Activated naive CD4-positive, alpha-beta T cell treated with anti-CD3 and anti-CD28 coated beads for 36 hours (primary cell): ENCODE measurements around the gene PIRT. TPM values are rescaled to one million over a fixed set of nuclear protein-coding genes. Genes with fewer than 3 reads are reported as not detected.

ENCODE experiments used
- CTCF ChIA-PET: fragments of 350-600 bp; sonication (Branson Sonifier 250); formaldehyde crosslinking; loops from one replicate; lab custom pipeline; 2021; ENCODE audit warnings: antibody characterized with exemption; lab: Charles Lee
- DNase-seq: peaks from one replicate; pipeline ENCODE4 v3.0.0-alpha.2; 2020
- H3K27ac Mint-ChIP-seq: one replicate; pipeline ENCODE4 v1.8.0; 2021; ENCODE audit warnings: mild to moderate bottlenecking, mixed read lengths
- H3K27me3 Mint-ChIP-seq: one replicate; pipeline ENCODE4 v1.8.0; 2021; ENCODE audit warnings: low read depth, mixed read lengths
- H3K36me3 Mint-ChIP-seq: one replicate; pipeline ENCODE4 v1.8.0; 2021; ENCODE audit warnings: low read depth, mixed read lengths
- H3K4me1 Mint-ChIP-seq: one replicate; pipeline ENCODE4 v1.8.0; 2021; ENCODE audit warnings: low read depth, mixed read lengths
- H3K4me3 Mint-ChIP-seq: one replicate; pipeline ENCODE4 v1.8.0; 2021; ENCODE audit warnings: mild to moderate bottlenecking, moderate library complexity, mixed read lengths
- H3K9me3 Mint-ChIP-seq: one replicate; pipeline ENCODE4 v1.8.0; 2021; ENCODE audit warnings: mixed read lengths
- intact Hi-C: fragments of 100-400 bp; cut with micrococcal nuclease; formaldehyde crosslinking; loops from one replicate; pipeline ENCODE4 v1.15.1; 2023
- total RNA-seq, 2 experiments: library from RNA; stranded (reverse); gene quantifications; one replicate each; pipeline ENCODE4 v1.2.3, GENCODE V29; 2021

Gene PIRT
- total RNA-seq, 2 experiments from 2014 or later = not detected

- no peaks in the 10 kb centered on the region for H3K27me3 Mint-ChIP-seq
- CTCF ChIA-PET = interaction anchor here (0.6 kb wide), 1 partner anchor 48 kb away, joined by 3 read pairs; no protein-coding TSS in a partner anchor
- H3K9me3 Mint-ChIP-seq = peaks cover 1% of the 10 kb centered on the region
- no peak for DNase-seq
- no peaks in the 10 kb centered on the region for H3K36me3 Mint-ChIP-seq
- H3K4me1 Mint-ChIP-seq = no peaks in the 10 kb centered on the region
- H3K27ac Mint-ChIP-seq = no peak overlapping the region
- H3K4me3 Mint-ChIP-seq = no peak overlapping the region
- intact Hi-C loops = no loop called here
Observed at GRCh38 chr17:10777131-10777807, 60.6 kb downstream of the PIRT start.

GRCh38 chr17:10776381-10776780 lies 61.5 kb downstream of the PIRT start:
- no peaks in the 10 kb centered on the region for H3K4me1 Mint-ChIP-seq
- peaks cover 5% of the 10 kb centered on the region for H3K9me3 Mint-ChIP-seq
- H3K36me3 Mint-ChIP-seq = no peaks in the 10 kb centered on the region
- CTCF ChIA-PET = no interaction called here
- no peak for DNase-seq
- H3K27ac Mint-ChIP-seq = no peak overlapping the region
- no peaks in the 10 kb centered on the region for H3K27me3 Mint-ChIP-seq
- H3K4me3 Mint-ChIP-seq = no peak overlapping the region
- intact Hi-C loops = no loop called here

- H3K9me3 Mint-ChIP-seq = peaks cover 5% of the 10 kb centered on the region
- H3K4me1 Mint-ChIP-seq = no peaks in the 10 kb centered on the region
- no peak overlapping the region for H3K4me3 Mint-ChIP-seq
- H3K27me3 Mint-ChIP-seq = no peaks in the 10 kb centered on the region
- no peak overlapping the region for H3K27ac Mint-ChIP-seq
- intact Hi-C loops = no loop called here
- DNase-seq = no peak
- H3K36me3 Mint-ChIP-seq = no peaks in the 10 kb centered on the region
- CTCF ChIA-PET = no interaction called here
Observed at GRCh38 chr17:10775740-10776356, 62.0 kb downstream of the PIRT start.

DNA sequence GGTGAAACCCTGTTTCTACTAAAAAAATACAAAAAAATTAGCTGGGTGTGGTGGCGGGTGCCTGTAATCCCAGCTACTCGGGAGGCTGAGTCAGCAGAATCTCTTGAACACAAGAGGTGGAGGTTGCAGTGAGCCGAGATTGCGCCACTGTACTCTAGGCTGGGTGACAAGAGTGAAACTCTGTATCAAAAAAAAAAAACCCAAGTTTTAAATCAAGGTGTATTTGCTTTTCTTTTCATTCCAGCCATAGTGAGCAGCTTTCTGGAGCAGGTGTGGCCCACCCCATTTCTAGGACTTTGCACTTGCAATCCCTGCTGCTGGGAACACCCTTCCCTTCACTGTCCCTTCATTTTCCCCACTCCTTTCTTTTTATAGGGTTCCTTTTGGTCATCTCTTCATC lies 62.8 kb downstream of the PIRT start:
- Mint-ChIP-seq H3K27me3 (no peaks in the 10 kb centered on the region), H3K9me3 (peaks cover 5% of the 10 kb centered on the region), H3K4me3 (no peak overlapping the region), H3K27ac (no peak overlapping the region), H3K4me1 (no peaks in the 10 kb centered on the region), H3K36me3 (no peaks in the 10 kb centered on the region)
- intact Hi-C loops = no loop called here
- no peak for DNase-seq
- CTCF ChIA-PET = no interaction called here

- no peaks in the 10 kb centered on the region for H3K36me3 Mint-ChIP-seq
- no peak for DNase-seq
- H3K9me3 Mint-ChIP-seq = peaks cover 5% of the 10 kb centered on the region
- no peaks in the 10 kb centered on the region for H3K27me3 Mint-ChIP-seq
- H3K27ac Mint-ChIP-seq = no peak overlapping the region
- no peaks in the 10 kb centered on the region for H3K4me1 Mint-ChIP-seq
- H3K4me3 Mint-ChIP-seq = no peak overlapping the region
- CTCF ChIA-PET = interaction anchor here (0.6 to 2.0 kb wide), 9 partner anchors 11 to 911 kb away, joined by 3 to 21 read pairs (median 3); no protein-coding TSS in a partner anchor
- intact Hi-C loops = no loop called here
Observed at GRCh38 chr17:10773391-10773790, 64.5 kb downstream of the PIRT start.

Other genes starting within 250 kb of the PIRT start
- 1 to 10 TPM; 1.8 to 3.1 TPM for gene MYH3, start 180.8 kb downstream of the PIRT start, total RNA-seq
- 10 to 100 TPM; 34.0 to 37.6 TPM for gene SCO1, start 140.6 kb downstream of the PIRT start, total RNA-seq
- 10 to 100 TPM; 11.1 to 12.6 TPM for gene ADPRM, start 140.5 kb downstream of the PIRT start, total RNA-seq
- gene TMEM220, start 108.1 kb downstream of the PIRT start, total RNA-seq = under 1 TPM; 0.79 to 0.94 TPM
- not detected for gene TMEM238L, start 34.0 kb downstream of the PIRT start, total RNA-seq